HepG2 (cell line): ENCODE data around the gene ASB16. TPM values are rescaled to one million over a fixed set of nuclear protein-coding genes. Genes with fewer than 3 reads are reported as not detected.

Experiments
- FOXK2 ChIP-seq: fragments of 450-650 bp; IDR thresholded peaks from 2 replicates; pipeline ENCODE4 v1.6.1; 2016
- HMG20B ChIP-seq: conservative IDR thresholded peaks from 2 replicates; pipeline ENCODE4 v1.6.1; 2016; ENCODE audit warnings: missing genetic modification reagents, missing compliant biosample characterization
- HOXA5 ChIP-seq: sonication (generic); formaldehyde crosslinking; IDR thresholded peaks from 2 replicates; pipeline ENCODE4 v1.4.0; 2020; ENCODE audit warnings: missing genetic modification reagents
- KDM5A ChIP-seq: fragments of 200-600 bp; sonication (generic); IDR thresholded peaks from 2 replicates; pipeline ENCODE4 v1.7.0; 2018; ENCODE audit warnings: antibody characterized with exemption, mild to moderate bottlenecking, low read length, borderline replicate concordance
- LCORL ChIP-seq, 2 experiments: fragments of 450-650 bp in 1 of 2; sonication (generic) in 1 of 2; formaldehyde crosslinking in 1 of 2; IDR thresholded peaks; 2 replicates each; pipeline versions ENCODE4 v1.5.0 to v1.6.1; 2017 to 2020; ENCODE audit warnings: antibody characterized with exemption in 1 of 2, missing genetic modification reagents in 1 of 2
- REPIN1 ChIP-seq: sonication (generic); formaldehyde crosslinking; IDR thresholded peaks from 2 replicates; pipeline ENCODE4 v1.8.0; 2022; ENCODE audit warnings: missing genetic modification reagents, low read depth, mild to moderate bottlenecking, borderline replicate concordance
- ZNF10 ChIP-seq: sonication (generic); formaldehyde crosslinking; IDR thresholded peaks from 2 replicates; pipeline ENCODE4 v1.4.0; 2020; ENCODE audit warnings: mild to moderate bottlenecking, low read depth, missing genetic modification reagents, borderline replicate concordance
- ZNF333 ChIP-seq: sonication (generic); formaldehyde crosslinking; IDR thresholded peaks from 2 replicates; pipeline ENCODE4 v1.4.0; 2020; ENCODE audit warnings: mild to moderate bottlenecking, missing genetic modification reagents, borderline replicate concordance
- ZNF766 ChIP-seq: sonication (generic); formaldehyde crosslinking; IDR thresholded peaks from 2 replicates; pipeline ENCODE4 v1.5.0; 2020; ENCODE audit warnings: missing genetic modification reagents, borderline replicate concordance
- polyA plus RNA-seq, 8 experiments: library from polyadenylated mRNA; depleted of rRNA in 3 of 8; stranded (reverse) in 7 of 8; unstranded in 1 of 8; fragments of >200 nt; fragmentation: Illumina TruSeq in 4 of 8; extraction: Trizol in 4 of 8; gene quantifications; 2 replicates each; pipeline versions ENCODE4 v1.2.1 to v1.2.3, GENCODE V29; 2011 to 2016; ENCODE audit warnings: low read depth in 4 of 8, missing spikeins in 1 of 8, mixed read lengths in 1 of 8; ENCODE audit not compliant: insufficient read depth in 1 of 8
- total RNA-seq, 5 experiments: library from RNA; depleted of rRNA; stranded (reverse); fragments of >200 nt; fragmentation: Illumina TruSeq; extraction: Trizol; gene quantifications; 2 replicates each; pipeline ENCODE4 v1.2.3, GENCODE V29; 2016; ENCODE audit warnings: low read depth in 1 of 5
- TF ChIP-seq, protein P1 (sequence below): sonication (generic); formaldehyde crosslinking; IDR thresholded peaks from 2 replicates; pipeline ENCODE4 v1.4.0; 2020; ENCODE audit warnings: mild to moderate bottlenecking, missing genetic modification reagents
- TF ChIP-seq, protein P2 (sequence below): sonication (generic); formaldehyde crosslinking; IDR thresholded peaks from 2 replicates; pipeline ENCODE4 v1.4.0; 2020; ENCODE audit warnings: missing genetic modification reagents
- TF ChIP-seq, protein P3 (sequence below): sonication (generic); formaldehyde crosslinking; conservative IDR thresholded peaks from 2 replicates; pipeline ENCODE4 v1.4.0; 2020; ENCODE audit warnings: missing genetic modification reagents
- TF ChIP-seq, protein P4 (sequence below): sonication (generic); formaldehyde crosslinking; IDR thresholded peaks from 2 replicates; pipeline ENCODE4 v1.4.0; 2020; ENCODE audit warnings: missing genetic modification reagents
- TF ChIP-seq, protein P5 (sequence below): sonication (generic); formaldehyde crosslinking; IDR thresholded peaks from 2 replicates; pipeline ENCODE4 v1.4.0; 2020; ENCODE audit warnings: mild to moderate bottlenecking, missing genetic modification reagents

Gene ASB16
- total and polyA plus RNA-seq, 2 of the 13 experiments (the other 11 are each of a cell fraction or from before 2014, with no cell fraction given): 0.07 TPM; not detected in 1

DNA sequence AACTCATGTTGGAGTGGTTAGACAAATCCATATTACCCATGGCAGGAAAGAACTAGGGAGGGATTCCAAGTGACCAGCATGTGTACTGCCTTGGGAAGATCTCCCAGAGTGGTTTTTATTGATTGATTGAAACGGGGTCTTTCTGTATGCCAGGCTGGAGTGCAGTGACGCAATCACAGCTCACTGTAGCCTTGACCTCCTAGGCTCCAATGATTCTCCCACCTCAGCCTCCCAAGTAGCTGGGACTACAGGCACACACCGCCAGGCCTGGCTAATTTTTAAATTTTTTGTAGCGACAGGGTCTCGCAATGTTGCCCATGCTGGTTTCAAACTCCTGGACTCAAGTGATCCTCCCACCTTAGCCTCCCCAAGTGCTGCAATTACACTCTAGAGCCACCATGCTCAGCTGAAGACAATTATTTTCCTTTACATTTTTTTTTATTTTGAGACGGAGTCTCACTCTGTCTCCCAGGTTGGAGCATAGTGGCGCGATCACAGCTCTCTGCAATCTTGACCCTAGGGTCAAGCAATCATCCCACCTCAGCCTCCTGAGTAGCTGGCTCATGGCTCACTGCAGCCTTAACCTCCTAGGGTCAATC lies 13.8 kb downstream of the ASB16 start (continued):
- TF ChIP-seq LCORL (IDR thresholded peaks at IDR 0.05): no peak
- no peak for TF ChIP-seq LCORL (CRISPR knock-in tag; IDR thresholded peaks at IDR 0.05)
- TF ChIP-seq, protein P1, sequence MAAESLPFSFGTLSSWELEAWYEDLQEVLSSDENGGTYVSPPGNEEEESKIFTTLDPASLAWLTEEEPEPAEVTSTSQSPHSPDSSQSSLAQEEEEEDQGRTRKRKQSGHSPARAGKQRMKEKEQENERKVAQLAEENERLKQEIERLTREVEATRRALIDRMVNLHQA (CRISPR knock-in tag): no peak
- TF ChIP-seq REPIN1 (CRISPR knock-in tag): no peak
- TF ChIP-seq FOXK2: no peak
- TF ChIP-seq HMG20B: no peak
- TF ChIP-seq, protein P2, sequence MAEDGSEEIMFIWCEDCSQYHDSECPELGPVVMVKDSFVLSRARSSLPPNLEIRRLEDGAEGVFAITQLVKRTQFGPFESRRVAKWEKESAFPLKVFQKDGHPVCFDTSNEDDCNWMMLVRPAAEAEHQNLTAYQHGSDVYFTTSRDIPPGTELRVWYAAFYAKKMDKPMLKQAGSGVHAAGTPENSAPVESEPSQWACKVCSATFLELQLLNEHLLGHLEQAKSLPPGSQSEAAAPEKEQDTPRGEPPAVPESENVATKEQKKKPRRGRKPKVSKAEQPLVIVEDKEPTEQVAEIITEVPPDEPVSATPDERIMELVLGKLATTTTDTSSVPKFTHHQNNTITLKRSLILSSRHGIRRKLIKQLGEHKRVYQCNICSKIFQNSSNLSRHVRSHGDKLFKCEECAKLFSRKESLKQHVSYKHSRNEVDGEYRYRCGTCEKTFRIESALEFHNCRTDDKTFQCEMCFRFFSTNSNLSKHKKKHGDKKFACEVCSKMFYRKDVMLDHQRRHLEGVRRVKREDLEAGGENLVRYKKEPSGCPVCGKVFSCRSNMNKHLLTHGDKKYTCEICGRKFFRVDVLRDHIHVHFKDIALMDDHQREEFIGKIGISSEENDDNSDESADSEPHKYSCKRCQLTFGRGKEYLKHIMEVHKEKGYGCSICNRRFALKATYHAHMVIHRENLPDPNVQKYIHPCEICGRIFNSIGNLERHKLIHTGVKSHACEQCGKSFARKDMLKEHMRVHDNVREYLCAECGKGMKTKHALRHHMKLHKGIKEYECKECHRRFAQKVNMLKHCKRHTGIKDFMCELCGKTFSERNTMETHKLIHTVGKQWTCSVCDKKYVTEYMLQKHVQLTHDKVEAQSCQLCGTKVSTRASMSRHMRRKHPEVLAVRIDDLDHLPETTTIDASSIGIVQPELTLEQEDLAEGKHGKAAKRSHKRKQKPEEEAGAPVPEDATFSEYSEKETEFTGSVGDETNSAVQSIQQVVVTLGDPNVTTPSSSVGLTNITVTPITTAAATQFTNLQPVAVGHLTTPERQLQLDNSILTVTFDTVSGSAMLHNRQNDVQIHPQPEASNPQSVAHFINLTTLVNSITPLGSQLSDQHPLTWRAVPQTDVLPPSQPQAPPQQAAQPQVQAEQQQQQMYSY: no peak
- TF ChIP-seq, protein P3, sequence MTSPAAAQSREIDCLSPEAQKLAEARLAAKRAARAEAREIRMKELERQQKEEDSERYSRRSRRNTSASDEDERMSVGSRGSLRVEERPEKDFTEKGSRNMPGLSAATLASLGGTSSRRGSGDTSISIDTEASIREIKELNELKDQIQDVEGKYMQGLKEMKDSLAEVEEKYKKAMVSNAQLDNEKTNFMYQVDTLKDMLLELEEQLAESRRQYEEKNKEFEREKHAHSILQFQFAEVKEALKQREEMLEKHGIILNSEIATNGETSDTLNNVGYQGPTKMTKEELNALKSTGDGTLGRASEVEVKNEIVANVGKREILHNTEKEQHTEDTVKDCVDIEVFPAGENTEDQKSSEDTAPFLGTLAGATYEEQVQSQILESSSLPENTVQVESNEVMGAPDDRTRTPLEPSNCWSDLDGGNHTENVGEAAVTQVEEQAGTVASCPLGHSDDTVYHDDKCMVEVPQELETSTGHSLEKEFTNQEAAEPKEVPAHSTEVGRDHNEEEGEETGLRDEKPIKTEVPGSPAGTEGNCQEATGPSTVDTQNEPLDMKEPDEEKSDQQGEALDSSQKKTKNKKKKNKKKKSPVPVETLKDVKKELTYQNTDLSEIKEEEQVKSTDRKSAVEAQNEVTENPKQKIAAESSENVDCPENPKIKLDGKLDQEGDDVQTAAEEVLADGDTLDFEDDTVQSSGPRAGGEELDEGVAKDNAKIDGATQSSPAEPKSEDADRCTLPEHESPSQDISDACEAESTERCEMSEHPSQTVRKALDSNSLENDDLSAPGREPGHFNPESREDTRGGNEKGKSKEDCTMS (CRISPR knock-in tag): no peak
- no peak for TF ChIP-seq ZNF10 (CRISPR knock-in tag)
- TF ChIP-seq ZNF766 (CRISPR knock-in tag): no peak
- TF ChIP-seq, protein P4, sequence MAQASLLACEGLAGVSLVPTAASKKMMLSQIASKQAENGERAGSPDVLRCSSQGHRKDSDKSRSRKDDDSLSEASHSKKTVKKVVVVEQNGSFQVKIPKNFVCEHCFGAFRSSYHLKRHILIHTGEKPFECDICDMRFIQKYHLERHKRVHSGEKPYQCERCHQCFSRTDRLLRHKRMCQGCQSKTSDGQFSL (CRISPR knock-in tag): no peak
- TF ChIP-seq, protein P5, sequence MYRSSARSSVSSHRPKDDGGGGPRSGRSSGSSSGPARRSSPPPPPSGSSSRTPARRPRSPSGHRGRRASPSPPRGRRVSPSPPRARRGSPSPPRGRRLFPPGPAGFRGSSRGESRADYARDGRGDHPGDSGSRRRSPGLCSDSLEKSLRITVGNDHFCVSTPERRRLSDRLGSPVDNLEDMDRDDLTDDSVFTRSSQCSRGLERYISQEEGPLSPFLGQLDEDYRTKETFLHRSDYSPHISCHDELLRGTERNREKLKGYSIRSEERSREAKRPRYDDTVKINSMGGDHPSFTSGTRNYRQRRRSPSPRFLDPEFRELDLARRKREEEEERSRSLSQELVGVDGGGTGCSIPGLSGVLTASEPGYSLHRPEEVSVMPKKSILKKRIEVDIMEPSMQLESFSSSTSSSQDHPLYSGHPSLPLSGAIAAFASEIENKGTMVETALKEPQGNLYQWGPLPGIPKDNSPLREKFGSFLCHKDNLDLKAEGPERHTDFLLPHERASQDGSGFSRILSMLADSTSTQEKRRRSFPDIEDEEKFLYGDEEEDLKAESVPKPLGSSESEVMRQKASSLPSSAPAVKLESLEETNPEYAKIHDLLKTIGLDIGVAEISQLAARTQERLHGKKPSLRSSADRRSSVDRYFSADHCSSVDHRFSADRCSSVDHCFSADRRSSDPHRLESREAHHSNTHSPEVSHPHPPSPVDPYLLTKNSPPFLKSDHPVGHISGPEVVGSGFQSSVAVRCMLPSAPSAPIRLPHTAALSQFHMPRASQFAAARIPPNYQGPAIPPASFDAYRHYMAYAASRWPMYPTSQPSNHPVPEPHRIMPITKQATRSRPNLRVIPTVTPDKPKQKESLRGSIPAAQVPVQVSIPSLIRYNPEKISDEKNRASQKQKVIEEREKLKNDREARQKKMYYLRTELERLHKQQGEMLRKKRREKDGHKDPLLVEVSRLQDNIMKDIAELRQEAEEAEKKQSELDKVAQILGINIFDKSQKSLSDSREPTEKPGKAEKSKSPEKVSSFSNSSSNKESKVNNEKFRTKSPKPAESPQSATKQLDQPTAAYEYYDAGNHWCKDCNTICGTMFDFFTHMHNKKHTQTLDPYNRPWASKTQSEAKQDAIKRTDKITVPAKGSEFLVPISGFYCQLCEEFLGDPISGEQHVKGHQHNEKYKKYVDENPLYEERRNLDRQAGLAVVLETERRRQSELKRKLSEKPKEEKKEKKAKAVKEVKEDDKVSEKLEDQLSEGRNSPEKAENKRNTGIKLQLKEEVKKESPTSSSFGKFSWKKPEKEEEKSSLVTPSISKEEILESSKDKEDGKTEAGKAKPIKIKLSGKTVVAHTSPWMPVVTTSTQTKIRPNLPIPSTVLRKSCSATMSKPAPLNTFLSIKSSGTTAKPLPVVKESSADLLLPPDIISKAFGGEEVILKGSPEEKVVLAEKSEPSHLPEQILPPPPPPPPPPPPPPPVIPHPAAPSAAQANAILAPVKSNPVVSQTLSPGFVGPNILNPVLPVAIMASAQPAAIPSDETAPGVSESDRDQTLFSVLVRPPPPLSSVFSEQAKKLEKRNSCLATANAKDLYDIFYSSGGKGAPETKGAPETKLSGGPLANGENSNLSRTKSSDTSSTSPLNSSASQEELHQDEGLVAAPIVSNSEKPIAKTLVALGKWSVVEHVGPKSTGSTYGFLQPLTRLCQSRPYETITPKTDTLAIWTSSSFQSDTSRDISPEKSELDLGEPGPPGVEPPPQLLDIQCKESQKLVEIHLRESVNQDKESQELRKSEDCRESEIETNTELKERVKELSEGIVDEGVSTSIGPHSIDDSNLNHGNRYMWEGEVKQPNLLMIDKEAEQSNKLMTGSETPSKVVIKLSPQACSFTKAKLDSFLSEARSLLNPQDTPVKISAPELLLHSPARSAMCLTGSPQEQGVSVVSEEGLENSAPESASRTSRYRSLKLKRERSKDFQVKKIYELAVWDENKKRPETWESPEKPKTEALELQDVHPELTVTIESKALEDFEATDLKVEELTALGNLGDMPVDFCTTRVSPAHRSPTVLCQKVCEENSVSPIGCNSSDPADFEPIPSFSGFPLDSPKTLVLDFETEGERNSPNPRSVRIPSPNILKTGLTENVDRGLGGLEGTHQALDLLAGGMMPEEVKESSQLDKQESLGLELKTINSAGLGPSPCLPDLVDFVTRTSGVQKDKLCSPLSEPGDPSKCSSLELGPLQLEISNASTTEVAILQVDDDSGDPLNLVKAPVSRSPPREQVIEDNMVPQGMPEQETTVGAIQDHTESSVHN: no peak
- TF ChIP-seq ZNF333 (CRISPR knock-in tag): no peak
- no peak for TF ChIP-seq HOXA5 (CRISPR knock-in tag)
- no peak for TF ChIP-seq KDM5A
